Measurements from ENCODE around the gene TRPV4. TPM values are rescaled to one million over a fixed set of nuclear protein-coding genes. Genes with fewer than 3 reads are reported as not detected.

TRPV4 gene
- total RNA-seq, 4 donors from 2014 or later, result 6.6 to 10.9 (median 8.1) TPM

DNA sequence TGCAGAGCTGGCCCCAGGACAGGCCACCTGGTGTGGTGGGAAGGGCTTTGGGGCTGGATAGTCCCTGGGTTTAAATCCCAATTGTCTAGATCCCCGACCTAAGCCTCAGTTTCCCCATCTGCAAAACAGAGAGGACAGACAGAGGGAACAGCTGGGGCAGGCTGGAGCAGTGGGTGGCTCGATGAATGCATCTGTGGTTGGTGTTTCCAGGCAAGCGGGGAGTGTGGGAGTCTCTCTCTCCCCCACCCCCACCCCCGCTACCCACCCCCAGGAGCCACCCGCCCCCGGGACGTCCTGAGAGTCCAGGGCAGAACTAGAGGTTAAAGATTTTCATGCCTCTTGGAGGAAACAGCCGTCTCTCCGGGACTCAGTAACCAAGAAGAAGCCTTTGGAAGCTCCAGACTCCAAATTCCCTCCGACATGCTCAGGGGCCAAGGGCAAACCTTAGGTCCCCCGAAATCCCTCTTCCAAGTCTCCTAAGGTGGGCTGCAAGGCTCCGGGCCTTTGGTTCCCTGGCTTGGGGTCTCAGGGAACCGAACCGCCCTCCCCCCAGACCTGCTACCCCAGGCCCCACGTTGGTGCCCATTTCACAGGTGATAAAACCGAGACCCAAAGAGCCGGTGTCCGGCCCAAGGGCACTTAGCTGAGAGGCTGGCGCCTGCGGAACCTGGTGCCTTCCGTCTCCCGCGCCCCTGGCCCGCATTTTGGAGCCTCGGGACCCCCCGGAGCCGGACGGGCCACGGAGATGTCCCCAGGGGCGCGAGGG lies 474 bp downstream of the TRPV4 start:
- no peak for TF ChIP-seq CTCF (IDR thresholded peaks at IDR 0.05)
- no peak for TF ChIP-seq POLR2A (IDR thresholded peaks at IDR 0.05)
- intact Hi-C loops (cut with DNase I; ENCODE audit: low total_unique reads), result no loop called here
- DNase-seq (ENCODE audit: low spot score in 2 of 2), result no peak
- whole genome bisulfite sequencing, 2 donors, result 23 to 28% methylated on average over 7 to 12 of the region's 31 CpGs
- peak overlapping the region; percentile 31 for H3K4me3 ChIP-seq (ENCODE audit: low read depth, poor library complexity, severe bottlenecking)

DNA sequence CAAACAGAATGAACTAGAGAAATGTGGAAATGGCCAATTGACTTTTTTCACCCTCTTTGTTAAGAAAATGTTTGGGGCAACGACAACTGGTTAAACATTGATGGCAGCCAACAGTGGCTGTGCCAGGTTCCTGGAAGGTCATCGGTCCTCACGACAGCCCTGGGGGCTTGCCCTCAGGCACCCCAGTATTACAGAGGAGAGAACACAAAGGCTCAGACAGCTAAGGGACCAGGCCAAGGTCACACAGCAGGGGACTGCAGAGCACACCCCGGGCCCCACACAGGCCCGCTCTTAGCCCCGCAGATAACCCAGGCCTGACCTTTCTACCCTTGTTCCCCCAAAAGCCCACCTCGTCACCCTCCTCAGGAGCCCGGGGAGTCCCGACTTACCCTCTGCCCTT lies 1.3 kb downstream of the TRPV4 start:
- 51 to 59% methylated on average over 7 to 9 of the region's 9 CpGs for WGBS, 2 donors
- no peak for DNase-seq (ENCODE audit: low spot score in 2 of 2)
- no peak for TF ChIP-seq POLR2A (IDR thresholded peaks at IDR 0.05)
- TF ChIP-seq CTCF (IDR thresholded peaks at IDR 0.05), result no peak
- H3K4me3 ChIP-seq (ENCODE audit: low read depth, poor library complexity, severe bottlenecking), result no peak overlapping the region
- intact Hi-C loops (cut with DNase I; ENCODE audit: low total_unique reads), result no loop called here

DNA sequence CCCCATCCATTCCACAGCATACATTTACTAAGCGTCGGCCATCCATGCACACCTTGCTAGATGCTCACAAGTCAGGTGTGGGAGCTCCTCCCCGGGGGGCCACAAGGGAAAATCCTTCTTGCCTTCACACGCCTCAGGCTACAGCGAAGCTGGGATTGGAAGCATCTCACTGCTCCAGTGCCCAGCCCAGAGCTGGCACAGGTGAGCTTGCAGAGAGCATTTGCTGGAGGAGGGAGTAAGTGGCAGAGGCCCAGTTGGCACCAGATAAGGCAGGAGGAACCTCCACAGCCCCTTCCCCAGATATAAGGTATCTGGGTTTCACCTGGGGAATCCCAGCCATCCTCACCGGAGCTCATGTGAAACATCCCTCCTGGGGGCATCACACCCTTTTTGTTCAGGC lies 1.8 kb downstream of the TRPV4 start:
- TF ChIP-seq POLR2A (IDR thresholded peaks at IDR 0.05), result no peak
- TF ChIP-seq CTCF (IDR thresholded peaks at IDR 0.05), result no peak
- intact Hi-C loops (cut with DNase I; ENCODE audit: low total_unique reads), result no loop called here
- 48 to 49% methylated on average over 6 of the region's 6 CpGs for WGBS, 2 donors
- no peak overlapping the region for H3K4me3 ChIP-seq (ENCODE audit: low read depth, poor library complexity, severe bottlenecking)
- DNase-seq (ENCODE audit: low spot score in 2 of 2), result no peak

DNA sequence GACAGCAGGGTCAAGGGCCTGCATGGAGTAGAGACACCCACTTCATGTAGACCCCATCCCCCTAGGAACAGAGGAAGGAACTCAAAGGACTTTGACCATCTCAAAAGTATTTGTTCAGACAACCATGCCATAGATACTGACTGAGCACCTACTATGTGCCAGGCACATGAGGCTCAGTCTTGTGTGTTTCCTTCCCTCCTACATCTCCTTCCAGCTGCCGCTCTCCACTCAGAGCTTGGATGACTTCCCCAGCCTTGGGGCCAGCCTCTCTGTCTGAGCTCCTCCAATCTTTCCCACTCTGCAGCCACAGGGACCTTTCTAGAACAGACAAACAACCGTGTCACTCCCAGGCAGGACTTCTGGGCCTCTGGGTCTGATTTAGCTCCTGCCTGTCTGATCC lies 2.5 kb downstream of the TRPV4 start:
- H3K4me3 ChIP-seq (ENCODE audit: low read depth, poor library complexity, severe bottlenecking), result no peak overlapping the region
- WGBS, 2 donors, result 44 to 60% methylated on average over 2 of the region's 2 CpGs
- no peak for DNase-seq (ENCODE audit: low spot score in 2 of 2)
- intact Hi-C loops (cut with DNase I; ENCODE audit: low total_unique reads), result no loop called here
- TF ChIP-seq CTCF (IDR thresholded peaks at IDR 0.05) (no peak), POLR2A (IDR thresholded peaks at IDR 0.05) (no peak)

- no peak for DNase-seq (ENCODE audit: low spot score in 2 of 2)
- intact Hi-C loops (cut with DNase I; ENCODE audit: low total_unique reads), result no loop called here
- no peak overlapping the region for H3K4me3 ChIP-seq (ENCODE audit: low read depth, poor library complexity, severe bottlenecking)
- WGBS, 2 donors, result 80 to 83% methylated on average over 2 of the region's 2 CpGs
- TF ChIP-seq CTCF (IDR thresholded peaks at IDR 0.05), result no peak
- TF ChIP-seq POLR2A (IDR thresholded peaks at IDR 0.05), result no peak
These were observed 2.9 kb downstream of the TRPV4 start for GRCh38 chr12:109830267-109830666.

DNA sequence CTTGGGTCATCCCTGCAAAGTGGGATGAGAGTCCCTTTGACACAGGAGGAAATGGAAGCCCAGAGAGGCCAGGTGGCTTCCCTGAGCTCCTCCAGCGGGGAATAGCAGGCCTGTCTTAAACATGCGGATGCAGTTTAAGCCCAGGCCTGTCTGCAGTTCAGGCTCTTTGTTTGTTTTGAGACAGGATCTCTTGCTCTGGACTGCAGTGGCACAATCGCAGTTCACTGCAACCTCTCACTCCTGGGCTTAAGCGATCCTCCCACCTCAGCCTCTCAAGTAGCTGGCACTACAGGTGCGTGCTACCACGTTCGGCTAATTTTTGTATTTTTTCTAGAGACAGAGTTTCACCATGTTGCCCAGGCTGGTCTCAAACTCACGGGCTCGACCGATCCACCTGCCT lies 3.5 kb downstream of the TRPV4 start:
- DNase-seq (ENCODE audit: low spot score in 2 of 2), result no peak
- H3K4me3 ChIP-seq (ENCODE audit: low read depth, poor library complexity, severe bottlenecking), result no peak overlapping the region
- intact Hi-C loops (cut with DNase I; ENCODE audit: low total_unique reads), result no loop called here
- TF ChIP-seq POLR2A (IDR thresholded peaks at IDR 0.05), result no peak
- WGBS, 2 donors, result 81 to 83% methylated on average over 10 of the region's 10 CpGs

All from lower leg skin (tissue), 4 donors.